Mesenchymal stem cell (in vitro differentiated cells and primary cell): ENCODE data around the gene KLHL11.
"Not testable (repeated sequence)": the region's sequence is repeated elsewhere in the genome, so short reads cannot be mapped to it uniquely, and the experiment has no call there.

ENCODE experiments used
- DNase-seq: peaks from one replicate; pipeline ENCODE4 v3.0.0-alpha.2; 2013
- H2AFZ ChIP-seq: one replicate; pipeline ENCODE4 v1.6.1; 2013; ENCODE audit warnings: low read depth, mild to moderate bottlenecking, control low read depth, inconsistent platforms, low read length, moderate library complexity
- H2AK5ac ChIP-seq: 2 replicates; pipeline ENCODE4 v1.6.1; 2013; ENCODE audit warnings: low read length, moderate library complexity, mild to moderate bottlenecking, inconsistent platforms; ENCODE audit not compliant: severe bottlenecking
- H2BK120ac ChIP-seq: one replicate; pipeline ENCODE4 v1.6.1; 2013; ENCODE audit warnings: low read depth, mild to moderate bottlenecking, inconsistent platforms, low read length, moderate library complexity
- H2BK12ac ChIP-seq, 2 experiments: one replicate each; pipeline ENCODE4 v1.6.1; 2013; ENCODE audit warnings: inconsistent platforms in 2 of 2, low read length in 2 of 2, mild to moderate bottlenecking in 2 of 2, moderate library complexity in 2 of 2, control low read depth in 1 of 2
- H2BK15ac ChIP-seq: one replicate; pipeline ENCODE4 v1.6.1; 2013; ENCODE audit warnings: mild to moderate bottlenecking, low read depth, inconsistent platforms; ENCODE audit not compliant: poor library complexity, severe bottlenecking
- H2BK5ac ChIP-seq: 2 replicates; pipeline ENCODE4 v1.6.1; 2013; ENCODE audit warnings: low read depth, mild to moderate bottlenecking, low read length, control low read depth, inconsistent platforms; ENCODE audit not compliant: poor library complexity, severe bottlenecking
- H3K14ac ChIP-seq, 2 experiments: one replicate each; pipeline ENCODE4 v1.6.1; 2013; ENCODE audit warnings: inconsistent platforms in 2 of 2, low read length in 2 of 2, control low read depth in 1 of 2, mild to moderate bottlenecking in 1 of 2, moderate library complexity in 1 of 2
- H3K18ac ChIP-seq, 2 experiments: one replicate each; pipeline ENCODE4 v1.6.1; 2013; ENCODE audit warnings: inconsistent platforms in 2 of 2, low read length in 2 of 2, control low read depth in 1 of 2, low read depth in 1 of 2, mild to moderate bottlenecking in 1 of 2
- H3K23ac ChIP-seq, 2 experiments: one replicate each; pipeline ENCODE4 v1.6.1; 2013; ENCODE audit warnings: inconsistent platforms in 2 of 2, low read length in 2 of 2, mild to moderate bottlenecking in 2 of 2, moderate library complexity in 2 of 2, control low read depth in 1 of 2
- H3K27ac ChIP-seq: 2 replicates; pipeline ENCODE4 v1.5.1; 2013; ENCODE audit warnings: mild to moderate bottlenecking, moderate library complexity, low read length, control low read depth, inconsistent platforms; ENCODE audit not compliant: poor library complexity, severe bottlenecking
- H3K27me3 ChIP-seq, 2 experiments: 2 replicates each; pipeline versions ENCODE4 v1.6.1 to v1.7.0; 2013; ENCODE audit warnings: low read length in 2 of 2, mild to moderate bottlenecking in 2 of 2, moderate library complexity in 2 of 2, control low read depth in 1 of 2, inconsistent platforms in 1 of 2; ENCODE audit not compliant: control insufficient read depth in 1 of 2, insufficient read depth in 1 of 2
- H3K36me3 ChIP-seq, 2 experiments: 2 replicates each; pipeline versions ENCODE4 v1.6.1 to v1.7.0; 2013; ENCODE audit warnings: low read length in 2 of 2, control low read depth in 1 of 2, inconsistent platforms in 1 of 2, low read depth in 1 of 2, mild to moderate bottlenecking in 1 of 2; ENCODE audit not compliant: insufficient read depth in 2 of 2, control insufficient read depth in 1 of 2
- H3K4ac ChIP-seq, 2 experiments: one replicate each; pipeline ENCODE4 v1.6.1; 2013; ENCODE audit warnings: inconsistent platforms in 2 of 2, low read length in 2 of 2, mild to moderate bottlenecking in 2 of 2, moderate library complexity in 2 of 2, control low read depth in 1 of 2, low read depth in 1 of 2
- H3K4me1 ChIP-seq: 2 replicates; pipeline ENCODE4 v1.6.1; 2013; ENCODE audit warnings: low read depth, low read length, control low read depth; ENCODE audit not compliant: control insufficient read depth, insufficient read depth
- H3K4me2 ChIP-seq: 2 replicates; pipeline ENCODE4 v1.6.1; 2013; ENCODE audit warnings: low read length, mild to moderate bottlenecking, inconsistent platforms; ENCODE audit not compliant: poor library complexity, severe bottlenecking
- H3K4me3 ChIP-seq, 2 experiments: 2 replicates each; pipeline versions ENCODE4 v1.5.1 to v1.7.0; 2013; ENCODE audit warnings: low read length in 2 of 2, mild to moderate bottlenecking in 2 of 2, control low read depth in 1 of 2, low read depth in 1 of 2; ENCODE audit not compliant: insufficient read depth in 1 of 2
- H3K79me1 ChIP-seq: replicated peaks from 2 replicates; pipeline ENCODE4 v1.6.1; 2013; ENCODE audit warnings: mild to moderate bottlenecking, control low read depth, low read length, inconsistent platforms; ENCODE audit not compliant: poor library complexity, severe bottlenecking
- H3K9ac ChIP-seq: 2 replicates; pipeline ENCODE4 v1.7.0; 2013; ENCODE audit warnings: mild to moderate bottlenecking, low read length, moderate library complexity
- H3K9me3 ChIP-seq: 2 replicates; pipeline ENCODE4 v1.7.0; 2013; ENCODE audit warnings: mild to moderate bottlenecking, low read length; ENCODE audit not compliant: control insufficient read depth
- H4K8ac ChIP-seq: one replicate; pipeline ENCODE4 v1.6.1; 2013; ENCODE audit warnings: inconsistent platforms, mild to moderate bottlenecking, low read length, moderate library complexity
- H4K91ac ChIP-seq: one replicate; pipeline ENCODE4 v1.6.1; 2013; ENCODE audit warnings: mild to moderate bottlenecking, low read length, inconsistent platforms
- WGBS: methylation state at CpG from one replicate; pipeline ENCODE4 v1.1.7; 2013; ENCODE audit warnings: mixed read lengths; 5-methylcytosine and 5-hydroxymethylcytosine counted together

KLHL11 gene

GRCh38 chr17:41874293-41874670, 9.1 kb upstream of the KLHL11 start:
- not testable (repeated sequence) for H3K4me1 ChIP-seq, H2BK15ac ChIP-seq, H3K4me3 ChIP-seq, DNase-seq, H3K23ac ChIP-seq, H3K27me3 ChIP-seq, H4K91ac ChIP-seq, H3K14ac ChIP-seq, H3K4ac ChIP-seq, H2BK5ac ChIP-seq, H3K18ac ChIP-seq, H3K9me3 ChIP-seq, H2AK5ac ChIP-seq, H3K9ac ChIP-seq, H2AFZ ChIP-seq, H2BK12ac ChIP-seq, H2BK120ac ChIP-seq, H3K4me2 ChIP-seq, H4K8ac ChIP-seq
- H3K36me3 ChIP-seq, result peaks cover 75 to 77% of the 10 kb centered on the region in 2 experiments
- H3K27ac ChIP-seq, result peak overlapping the region; percentile 25
- H3K79me1 ChIP-seq, result peaks cover 23% of the 10 kb centered on the region
- WGBS, result 99% methylated on average over 5 of the region's 9 CpGs

GRCh38 chr17:41873559-41874292, 8.5 kb upstream of the KLHL11 start:
- H3K4me3 ChIP-seq, result no peak overlapping the region
- no peak for DNase-seq
- peak overlapping the region; percentile 25 for H3K27ac ChIP-seq
- no peak overlapping the region for H3K18ac ChIP-seq
- H3K9me3 ChIP-seq, result no peaks in the 10 kb centered on the region
- no peak overlapping the region for H2AFZ ChIP-seq
- 97% methylated on average over 10 of the region's 10 CpGs for WGBS
- no peak overlapping the region for H3K14ac ChIP-seq
- no peak overlapping the region for H3K23ac ChIP-seq
- H3K79me1 ChIP-seq, result peaks cover 20% of the 10 kb centered on the region
- no peaks in the 10 kb centered on the region for H3K27me3 ChIP-seq
- H3K9ac ChIP-seq, result no peak overlapping the region
- no peak overlapping the region for H4K91ac ChIP-seq
- no peak overlapping the region for H2BK12ac ChIP-seq
- H2AK5ac ChIP-seq, result no peak overlapping the region
- H3K4me2 ChIP-seq, result no peak overlapping the region
- no peak overlapping the region for H2BK15ac ChIP-seq
- no peak overlapping the region for H2BK120ac ChIP-seq
- no peak overlapping the region for H2BK5ac ChIP-seq
- no peak overlapping the region for H4K8ac ChIP-seq
- H3K4ac ChIP-seq, result no peak overlapping the region
- peaks cover 2% of the 10 kb centered on the region for H3K4me1 ChIP-seq
- H3K36me3 ChIP-seq, result peaks cover 70 to 79% of the 10 kb centered on the region in 2 experiments

GRCh38 chr17:41871789-41872188, 6.6 kb upstream of the KLHL11 start:
- no peak overlapping the region for H3K27ac ChIP-seq
- no peak overlapping the region for H2BK120ac ChIP-seq
- 97% methylated on average over 10 of the region's 10 CpGs for WGBS
- H3K18ac ChIP-seq, result no peak overlapping the region
- no peak overlapping the region for H2BK15ac ChIP-seq
- no peak overlapping the region for H3K4me2 ChIP-seq
- H2BK5ac ChIP-seq, result no peak overlapping the region
- no peaks in the 10 kb centered on the region for H3K9me3 ChIP-seq
- H2AK5ac ChIP-seq, result no peak overlapping the region
- H3K4me3 ChIP-seq, result no peak overlapping the region
- no peak overlapping the region for H3K23ac ChIP-seq
- H4K91ac ChIP-seq, result no peak overlapping the region
- no peak overlapping the region for H4K8ac ChIP-seq
- no peak overlapping the region for H2BK12ac ChIP-seq
- H2AFZ ChIP-seq, result no peak overlapping the region
- no peak overlapping the region for H3K4ac ChIP-seq
- H3K9ac ChIP-seq, result no peak overlapping the region
- peaks cover 55 to 76% of the 10 kb centered on the region in 2 experiments for H3K36me3 ChIP-seq
- no peaks in the 10 kb centered on the region for H3K27me3 ChIP-seq
- peaks cover 2% of the 10 kb centered on the region for H3K4me1 ChIP-seq
- H3K79me1 ChIP-seq, result peaks cover 11% of the 10 kb centered on the region
- DNase-seq, result no peak
- H3K14ac ChIP-seq, result no peak overlapping the region

- Histone ChIP-seq H3K4me3 (no peak overlapping the region), H3K4me1 (peaks cover 2% of the 10 kb centered on the region), H3K4me2 (no peak overlapping the region), H3K23ac (no peak overlapping the region), H3K14ac (no peak overlapping the region), H3K27ac (no peak overlapping the region), H2BK5ac (no peak overlapping the region), H3K4ac (no peak overlapping the region), H3K9me3 (no peaks in the 10 kb centered on the region), H3K9ac (no peak overlapping the region), H3K18ac (no peak overlapping the region), H2BK120ac (no peak overlapping the region), H4K91ac (no peak overlapping the region), H2AK5ac (no peak overlapping the region), H2BK12ac (no peak overlapping the region), H3K27me3 (no peaks in the 10 kb centered on the region), H4K8ac (no peak overlapping the region), H3K79me1 (peaks cover 11% of the 10 kb centered on the region), H2BK15ac (no peak overlapping the region), H3K36me3 (peaks cover 61 to 80% of the 10 kb centered on the region in 2 experiments), H2AFZ (no peak overlapping the region)
- 91% methylated on average over 7 of the region's 7 CpGs for WGBS
- peak; percentile 43 for DNase-seq
These were observed 5.4 kb upstream of the KLHL11 start for GRCh38 chr17:41870627-41871026.
